Hindlimb muscle (tissue), 1 donor: ENCODE measurements around the gene HSPD1. TPM values are rescaled to one million over a fixed set of nuclear protein-coding genes. Genes with fewer than 3 reads are reported as not detected.

ENCODE experiments used
- polyA plus RNA-seq: library from polyadenylated mRNA; unstranded; fragments of 120-200 nt; gene quantifications from one replicate; pipeline ENCODE4 v1.2.1, GENCODE V29; 2013; ENCODE audit not compliant: insufficient read length

Gene HSPD1
- polyA plus RNA-seq, 1 donor = 221 TPM

Other genes starting within 250 kb of the HSPD1 start
- gene ANKRD44, start 189.1 kb downstream of the HSPD1 start, polyA plus RNA-seq = 20.7 TPM
- 250 TPM for gene SF3B1, start 64.8 kb downstream of the HSPD1 start, polyA plus RNA-seq
- gene COQ10B, start 46.3 kb downstream of the HSPD1 start, polyA plus RNA-seq = 9.0 TPM
- 100 TPM for gene HSPE1, start 539 bp upstream of the HSPD1 start, polyA plus RNA-seq
- gene MOB4, start 16.2 kb upstream of the HSPD1 start, polyA plus RNA-seq = 33.4 TPM
- gene RFTN2, start 175.7 kb upstream of the HSPD1 start, polyA plus RNA-seq = 13.2 TPM
- 3.9 TPM for gene MARS2, start 205.5 kb upstream of the HSPD1 start, polyA plus RNA-seq